HG02610 (cell line): ENCODE data around the gene SLC34A2.
"Not testable (repeated sequence)": the region's sequence is repeated elsewhere in the genome, so short reads cannot be mapped to it uniquely, and the experiment has no call there.

Experiments used
- ATAC-seq: cut with Tn5 transposase; IDR thresholded peaks from one replicate; pipeline ENCODE4 v1.9.1; 2021; ENCODE audit warnings: mild to moderate bottlenecking, moderate library complexity; ENCODE audit not compliant: unreplicated experiment

SLC34A2 gene

DNA sequence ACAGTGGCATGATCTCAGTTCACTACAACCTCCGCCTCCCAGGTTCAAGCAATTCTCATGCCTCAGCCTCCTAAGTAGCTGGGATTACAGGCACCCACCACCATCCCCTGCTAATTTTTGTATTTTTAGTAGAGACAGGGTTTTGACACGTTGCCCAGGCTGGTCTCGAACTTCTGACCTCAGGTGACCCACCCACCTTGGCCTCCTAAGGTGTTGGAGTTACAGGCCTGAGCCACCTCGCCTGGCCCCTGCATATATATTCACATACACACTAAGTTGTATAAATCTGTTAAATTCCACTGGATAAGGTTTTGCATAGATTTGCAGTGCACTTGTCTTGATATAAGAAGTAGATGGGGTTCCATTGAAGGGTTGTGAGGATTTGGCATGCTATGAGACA lies 5.8 kb downstream of the SLC34A2 start:
- ATAC-seq = not testable (repeated sequence)

DNA sequence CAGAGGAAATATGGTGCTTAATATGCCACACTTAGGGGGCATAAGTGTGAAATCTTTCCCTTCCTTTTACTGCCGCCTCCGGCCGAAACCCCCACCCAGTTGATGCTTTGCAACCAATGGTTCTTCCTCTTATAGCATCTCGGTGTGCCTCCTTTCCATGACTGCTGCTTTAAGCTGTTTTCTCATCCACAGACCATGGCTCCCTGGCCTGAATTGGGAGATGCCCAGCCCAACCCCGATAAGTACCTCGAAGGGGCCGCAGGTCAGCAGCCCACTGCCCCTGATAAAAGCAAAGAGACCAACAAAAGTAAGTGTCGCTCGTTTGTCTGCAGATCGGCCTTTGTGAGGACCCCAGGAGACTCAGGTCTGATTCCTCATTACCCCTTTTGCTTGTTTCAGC lies 6.7 kb downstream of the SLC34A2 start:
- ATAC-seq = no peak

DNA sequence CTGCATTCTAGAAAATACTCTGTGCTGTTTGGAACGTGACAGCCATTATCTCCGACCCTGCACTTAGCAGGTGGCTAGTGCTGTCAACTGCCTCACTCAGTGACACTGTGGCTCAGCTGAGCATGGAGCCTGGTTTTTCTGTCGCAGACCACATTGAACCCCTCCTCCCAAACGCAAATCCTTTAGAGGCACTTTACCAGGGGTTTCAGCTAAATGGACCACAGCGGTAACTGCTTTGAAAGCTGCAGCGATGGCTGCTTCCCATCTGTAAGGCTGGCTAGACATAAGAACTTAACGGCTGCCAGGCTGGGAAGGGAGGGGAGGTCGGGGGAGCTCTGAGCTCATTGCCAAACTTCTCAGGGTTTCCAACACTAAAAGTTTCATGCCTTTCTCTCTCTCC lies 8.1 kb downstream of the SLC34A2 start:
- ATAC-seq = no peak

DNA sequence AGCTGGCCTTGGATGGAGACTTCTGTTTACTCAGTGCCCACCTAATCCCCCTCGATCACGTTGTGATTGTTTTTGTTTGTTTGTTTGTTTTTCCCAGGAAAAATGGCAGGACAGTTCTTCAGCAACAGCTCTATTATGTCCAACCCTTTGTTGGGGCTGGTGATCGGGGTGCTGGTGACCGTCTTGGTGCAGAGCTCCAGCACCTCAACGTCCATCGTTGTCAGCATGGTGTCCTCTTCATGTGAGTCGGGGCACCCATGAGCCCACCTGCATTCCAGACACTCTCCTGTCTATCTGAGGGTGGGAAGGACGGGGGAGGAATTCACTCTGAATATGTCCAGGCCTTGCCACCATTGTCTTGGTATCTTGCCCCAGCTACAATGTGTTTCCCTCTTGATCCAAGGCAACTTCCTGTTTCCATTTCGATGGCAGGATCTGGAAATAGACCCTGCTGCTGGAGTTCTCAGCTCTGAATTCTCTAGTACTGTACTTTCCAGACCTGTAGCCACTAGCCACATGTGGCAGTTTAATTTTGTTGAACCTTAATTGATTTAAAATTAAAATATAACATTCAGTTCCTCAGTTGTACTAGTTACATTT lies 10.5 kb downstream of the SLC34A2 start:
- no peak for ATAC-seq

DNA sequence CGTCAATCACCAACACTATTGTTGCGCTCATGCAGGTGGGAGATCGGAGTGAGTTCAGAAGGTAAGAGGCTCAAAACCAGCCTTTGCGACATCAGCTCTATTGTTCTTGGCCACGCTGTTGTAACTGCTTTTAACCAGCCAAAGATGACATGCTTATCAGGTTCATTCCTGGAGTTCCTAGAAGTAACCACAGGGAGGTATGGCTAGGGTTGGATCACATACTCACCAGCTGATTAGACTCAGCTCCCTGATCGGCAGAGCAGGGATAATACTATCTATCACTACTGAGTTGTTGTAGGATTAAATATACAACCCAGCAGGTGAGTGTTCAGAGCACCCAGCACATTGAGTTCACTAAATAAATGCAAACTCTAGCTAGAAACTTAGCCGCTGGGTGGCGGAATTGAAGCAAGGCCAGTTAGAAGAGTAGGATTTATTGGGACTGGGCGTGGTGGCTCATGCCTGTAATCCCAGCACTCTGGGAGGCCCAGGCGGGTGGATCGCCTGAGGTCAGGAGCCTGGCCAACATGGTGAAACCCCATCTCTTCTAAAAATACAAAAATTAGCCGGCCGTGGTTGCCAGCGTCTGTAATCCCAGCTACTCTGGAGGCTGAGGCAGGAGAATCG lies 12.4 kb downstream of the SLC34A2 start:
- no peak for ATAC-seq

DNA sequence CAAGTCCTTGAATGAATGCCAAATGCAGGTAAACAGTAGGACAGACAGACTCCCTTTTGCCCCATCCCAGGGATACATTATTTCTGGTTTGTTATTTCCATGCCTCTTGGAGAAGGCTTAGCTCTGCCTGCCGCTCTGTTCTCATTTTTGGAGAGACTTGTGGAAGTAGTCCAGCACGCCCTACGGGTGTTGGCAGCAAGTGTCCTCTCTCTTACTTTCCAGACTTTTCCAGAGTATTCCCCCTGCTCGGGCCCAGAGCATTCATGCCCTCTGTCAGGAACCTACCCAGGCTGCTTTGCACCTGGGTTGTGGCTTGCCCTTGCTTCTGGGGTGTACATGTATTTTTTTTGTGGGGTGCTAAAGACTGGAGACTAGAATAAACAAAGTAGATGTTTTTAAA lies 15.3 kb downstream of the SLC34A2 start:
- ATAC-seq = no peak

GRCh38 chr4:25672756-25673155 lies 17.1 kb downstream of the SLC34A2 start:
- no peak for ATAC-seq

- ATAC-seq = no peak
These were observed 18.7 kb downstream of the SLC34A2 start for GRCh38 chr4:25674386-25674785.

DNA sequence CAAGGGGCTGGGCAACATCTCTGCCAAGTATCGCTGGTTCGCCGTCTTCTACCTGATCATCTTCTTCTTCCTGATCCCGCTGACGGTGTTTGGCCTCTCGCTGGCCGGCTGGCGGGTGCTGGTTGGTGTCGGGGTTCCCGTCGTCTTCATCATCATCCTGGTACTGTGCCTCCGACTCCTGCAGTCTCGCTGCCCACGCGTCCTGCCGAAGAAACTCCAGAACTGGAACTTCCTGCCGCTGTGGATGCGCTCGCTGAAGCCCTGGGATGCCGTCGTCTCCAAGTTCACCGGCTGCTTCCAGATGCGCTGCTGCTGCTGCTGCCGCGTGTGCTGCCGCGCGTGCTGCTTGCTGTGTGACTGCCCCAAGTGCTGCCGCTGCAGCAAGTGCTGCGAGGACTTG lies 20.6 kb downstream of the SLC34A2 start:
- no peak for ATAC-seq

- no peak for ATAC-seq
These were observed 21.5 kb downstream of the SLC34A2 start for GRCh38 chr4:25677157-25677556.

GRCh38 chr4:25677943-25678342 lies 22.3 kb downstream of the SLC34A2 start:
- no peak for ATAC-seq

DNA sequence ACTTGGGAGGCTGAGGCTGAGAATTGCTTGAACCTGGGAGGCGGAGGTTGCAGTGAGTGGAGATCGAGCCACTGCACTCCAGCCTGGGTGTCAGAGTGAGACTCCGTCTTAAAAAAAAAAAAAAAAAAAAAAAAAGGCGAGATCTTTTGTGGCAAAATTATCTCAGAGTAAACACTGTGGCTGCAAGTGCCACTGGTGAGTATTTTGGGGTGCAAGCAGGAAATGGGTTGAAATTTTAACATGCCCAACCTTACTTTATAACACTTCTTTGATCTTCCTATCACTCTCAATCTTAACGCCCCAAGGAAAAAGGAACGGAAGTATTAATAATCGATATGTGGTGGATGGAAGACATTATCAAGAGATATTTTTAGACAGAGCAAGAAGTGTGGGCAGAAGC lies 32.1 kb downstream of the SLC34A2 start:
- no peak for ATAC-seq

DNA sequence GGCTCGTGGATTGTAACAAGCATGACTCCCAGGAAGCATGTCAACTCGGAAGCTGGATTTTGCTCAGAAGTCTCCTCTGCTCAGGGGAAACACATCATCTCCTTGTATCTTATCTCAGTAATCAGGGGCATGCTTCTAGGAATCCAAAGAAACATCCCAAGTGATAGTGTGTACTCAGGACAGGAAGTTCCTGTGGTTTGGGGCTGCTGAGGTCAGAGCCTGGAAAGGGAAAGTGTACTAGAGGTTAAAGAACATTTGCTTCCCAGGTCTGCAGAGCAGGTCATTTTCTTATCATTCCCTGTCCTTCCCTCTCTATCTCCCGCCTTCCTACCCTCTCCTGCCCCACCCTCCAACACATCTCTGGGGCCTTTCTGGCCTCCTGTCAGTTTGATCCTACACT lies 38.8 kb downstream of the SLC34A2 start:
- ATAC-seq = no peak

DNA sequence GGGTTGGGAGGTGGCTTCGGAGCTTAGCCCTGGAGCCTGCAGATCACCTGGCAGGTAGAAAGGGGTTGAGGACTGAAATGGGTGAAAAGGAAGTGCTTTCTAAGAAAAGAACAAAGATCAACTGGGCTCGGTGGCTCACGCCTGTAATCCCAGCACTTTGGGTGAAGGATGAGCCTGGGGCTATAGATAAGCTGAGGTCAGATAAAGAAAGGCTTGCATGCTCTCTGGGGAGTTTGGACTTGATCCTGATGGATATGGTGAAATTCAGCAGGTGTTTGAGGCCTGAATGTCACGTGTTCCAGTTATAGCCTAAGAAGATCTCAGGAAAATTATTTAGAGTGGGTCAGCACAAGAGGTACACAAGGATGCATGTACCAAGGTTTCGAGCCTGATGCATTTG lies 40.8 kb downstream of the SLC34A2 start:
- no peak for ATAC-seq

- ATAC-seq = no peak
These were observed 41.9 kb downstream of the SLC34A2 start for GRCh38 chr4:25697516-25697915.

DNA sequence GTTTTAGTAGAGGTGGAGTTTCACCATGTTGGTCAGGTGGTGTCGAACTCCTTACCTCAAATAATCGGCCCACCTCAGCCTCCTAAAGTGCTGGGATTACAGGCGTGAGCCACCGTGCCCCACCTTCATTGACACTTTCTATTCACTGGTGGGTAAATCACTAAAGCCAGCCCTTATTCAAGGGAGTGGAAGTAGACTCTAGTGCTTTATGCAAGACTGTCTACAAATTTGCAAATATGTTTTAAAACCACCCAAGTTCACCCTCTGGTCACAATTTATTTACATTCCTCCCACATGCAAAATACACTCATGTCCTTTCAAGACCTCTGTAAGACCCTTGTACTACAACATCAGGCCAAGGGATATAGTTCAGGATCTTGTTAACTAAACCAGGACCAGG lies 45.0 kb downstream of the SLC34A2 start:
- ATAC-seq = no peak

DNA sequence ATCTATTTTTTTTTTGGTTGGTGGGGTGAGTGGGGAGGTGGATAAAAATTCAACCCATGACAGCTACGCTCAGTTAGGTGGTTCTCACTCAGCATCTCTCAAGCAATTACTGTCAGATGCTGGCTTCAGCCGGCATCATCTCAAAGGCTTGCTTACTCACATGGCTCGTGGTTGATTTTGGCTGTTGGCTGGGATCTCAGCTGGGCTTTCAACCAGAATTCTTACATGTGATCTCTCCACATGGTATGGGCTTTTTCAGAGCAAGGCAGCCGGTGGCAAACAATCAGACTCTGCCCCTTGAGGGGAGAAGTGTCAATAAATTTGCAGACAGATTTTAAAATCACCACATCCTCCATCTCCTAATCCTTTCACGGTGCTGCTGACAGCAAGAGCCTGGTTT lies 47.2 kb downstream of the SLC34A2 start:
- ATAC-seq = no peak

DNA sequence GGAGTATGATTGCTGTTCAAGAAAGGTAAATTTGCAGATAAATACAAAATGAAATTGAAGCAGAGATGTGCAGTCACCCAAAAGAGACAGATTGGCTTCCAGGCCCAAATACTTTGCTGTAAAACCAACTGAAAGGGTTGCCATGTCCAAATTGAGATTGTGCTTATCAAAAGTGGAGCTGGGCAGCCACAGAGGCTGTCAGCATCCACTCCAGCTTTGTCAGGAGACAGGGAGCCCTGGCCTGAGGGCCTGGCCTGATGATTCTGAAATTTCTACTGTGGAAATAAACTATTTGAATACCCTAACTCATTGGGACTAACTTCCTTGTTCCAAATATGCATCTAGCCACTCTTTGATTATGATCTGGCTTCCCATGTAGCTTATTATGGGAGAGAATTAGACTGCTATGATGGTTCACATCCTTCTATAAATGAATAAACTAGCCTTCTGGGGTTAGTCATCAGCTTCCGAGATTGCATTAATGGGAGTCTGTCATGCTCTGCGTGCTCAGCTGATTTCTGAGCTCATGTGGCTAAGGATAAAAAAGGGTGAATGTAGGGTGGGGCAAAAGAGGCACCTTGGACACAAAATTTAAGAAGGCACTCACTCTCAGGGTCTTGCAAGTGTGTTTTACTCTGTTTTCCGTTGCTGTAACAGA lies 48.2 kb downstream of the SLC34A2 start:
- ATAC-seq = no peak

DNA sequence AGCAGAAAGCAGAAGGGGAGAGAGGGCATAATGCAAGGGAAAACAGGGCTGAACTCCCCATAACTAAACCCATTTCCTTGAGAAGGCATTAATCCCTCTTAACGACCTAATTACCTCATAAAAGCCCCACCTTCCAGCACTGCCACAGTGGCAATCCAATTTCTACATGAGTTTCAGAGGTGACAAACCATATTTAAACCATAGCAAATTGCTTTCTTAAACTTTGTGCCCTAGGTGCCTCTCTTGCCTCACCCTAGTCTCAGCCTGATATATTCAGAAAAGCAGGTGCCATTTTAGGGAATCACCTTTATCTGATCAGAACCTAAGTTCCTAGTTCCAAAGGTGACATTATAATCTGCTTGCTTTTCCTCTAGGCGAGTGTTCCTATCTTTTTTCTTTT lies 48.9 kb downstream of the SLC34A2 start:
- ATAC-seq = no peak

DNA sequence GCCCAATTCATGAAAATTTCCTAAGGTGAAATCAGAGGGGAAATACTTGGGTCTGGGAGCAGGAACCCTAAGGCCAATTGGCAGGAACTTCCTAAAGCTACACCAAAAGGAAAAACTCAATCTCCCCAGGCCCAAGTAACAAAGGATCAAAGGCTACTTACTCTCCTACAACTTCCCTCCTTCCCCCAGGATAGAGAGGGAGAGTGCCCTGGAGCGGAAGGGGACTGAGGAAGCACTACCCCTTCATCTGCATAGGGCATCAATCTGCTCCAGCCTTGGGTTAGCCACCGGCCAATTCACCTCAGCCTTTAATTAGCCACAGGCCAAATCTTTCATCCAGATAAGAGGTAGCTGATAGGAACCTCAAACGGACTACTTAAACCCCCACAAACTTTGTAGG lies 55.0 kb downstream of the SLC34A2 start:
- no peak for ATAC-seq

DNA sequence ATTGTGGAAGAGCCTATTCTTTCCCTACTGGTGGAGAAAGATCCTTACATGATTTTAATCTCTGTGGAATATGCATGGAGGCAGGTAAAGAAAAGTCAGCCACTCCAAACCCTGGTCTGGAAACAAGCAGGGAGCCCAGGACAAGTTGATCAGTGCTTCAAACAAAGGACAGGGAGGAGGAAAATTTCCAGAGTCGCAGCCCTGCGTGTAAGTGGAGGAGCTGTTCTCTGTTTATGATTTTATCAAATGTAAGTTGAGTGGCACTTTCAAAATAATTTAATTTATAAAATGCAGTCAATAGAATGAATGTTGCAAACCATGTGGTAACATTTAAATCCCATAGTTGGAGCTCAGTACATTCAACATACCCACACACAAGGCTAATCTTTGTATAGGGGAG lies 57.0 kb downstream of the SLC34A2 start:
- no peak for ATAC-seq

DNA sequence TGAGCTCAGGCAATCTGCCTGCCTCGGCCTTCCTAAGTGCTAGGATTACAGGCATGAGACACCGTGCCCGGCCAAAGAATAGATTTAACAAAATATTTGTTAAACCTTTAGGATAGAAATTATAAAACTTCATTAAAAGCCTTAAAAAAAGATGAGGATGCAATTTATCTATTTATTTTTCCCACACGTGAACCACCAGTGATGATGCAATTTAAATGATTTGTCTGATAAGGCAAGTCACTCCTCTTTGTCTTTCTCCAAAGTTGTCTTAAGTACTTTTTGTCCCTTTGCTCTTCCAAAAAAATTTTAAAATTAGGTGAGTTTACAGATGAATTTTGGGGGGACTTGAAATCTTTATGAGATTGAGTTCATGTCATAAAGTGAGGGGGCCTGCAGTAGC lies 58.2 kb downstream of the SLC34A2 start:
- no peak for ATAC-seq

DNA sequence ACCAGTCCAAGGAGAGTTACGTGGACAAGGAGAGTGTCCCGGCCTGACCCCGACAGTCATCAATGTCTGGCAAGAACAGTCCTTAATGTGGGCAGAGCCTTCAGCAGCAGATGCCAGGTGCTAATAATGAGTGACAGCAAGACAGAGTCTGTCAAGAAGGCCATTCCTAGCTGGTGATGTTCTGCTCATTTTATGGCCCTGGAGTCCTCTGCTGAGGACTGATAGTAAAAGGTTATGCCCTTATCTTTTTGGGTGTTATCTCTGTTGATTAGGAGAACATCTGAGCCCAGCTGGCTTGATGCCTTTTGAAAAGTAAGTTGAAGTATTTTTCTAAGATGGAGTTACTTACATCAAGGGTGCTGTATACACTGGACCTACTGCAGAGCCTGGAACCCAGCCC lies 67.3 kb downstream of the SLC34A2 start:
- no peak for ATAC-seq
